ENCODE data around the gene TFAP2E.

- TF ChIP-seq ZNF70 (CRISPR knock-in tag; IDR thresholded peaks at IDR 0.05) (no peak), ESRRG (CRISPR knock-in tag; IDR thresholded peaks at IDR 0.05) (no peak), SNAI2 (CRISPR knock-in tag; IDR thresholded peaks at IDR 0.05) (no peak), POU6F1 (CRISPR knock-in tag; IDR thresholded peaks at IDR 0.05; ENCODE audit: borderline replicate concordance, low read depth) (no peak), ZFP3 (CRISPR knock-in tag; IDR thresholded peaks at IDR 0.05) (no peak), ZFP30 (CRISPR knock-in tag; IDR thresholded peaks at IDR 0.05) (no peak), RARB (CRISPR knock-in tag; IDR thresholded peaks at IDR 0.05) (no peak), ISL1 (CRISPR knock-in tag; IDR thresholded peaks at IDR 0.05) (no peak), BACH2 (CRISPR knock-in tag; IDR thresholded peaks at IDR 0.05; ENCODE audit: borderline replicate concordance) (no peak), ZC3H10 (CRISPR knock-in tag; IDR thresholded peaks at IDR 0.05) (no peak), CREB5 (CRISPR knock-in tag; IDR thresholded peaks at IDR 0.05; ENCODE audit: low read depth) (no peak), PATZ1 (CRISPR knock-in tag; IDR thresholded peaks at IDR 0.05; ENCODE audit: borderline replicate concordance) (no peak), OSR1 (CRISPR knock-in tag; IDR thresholded peaks at IDR 0.05) (no peak)
Observed at GRCh38 chr1:35599411-35599810, 26.3 kb downstream of the TFAP2E start.

Data from SK-N-SH treated with all-trans-retinoic acid at 6 μM for 48 hours (cell line).